GM12878 (cell line): ENCODE results near the gene HSD3B1. TPM values are rescaled to one million over a fixed set of nuclear protein-coding genes. Genes with fewer than 3 reads are reported as not detected.

Source experiments
- ATAC-seq: fragments of 200-7000 bp; cut with Tn5 transposase; 3 replicates; pipeline ENCODE4 v1.9.1; 2020; ENCODE audit warnings: mild to moderate bottlenecking, moderate library complexity
- Bru-seq: library from RNA; stranded (reverse); fragments of 400-500 nt; gene quantifications from one replicate; lab custom pipeline; 2021; lab: Mats Ljungman, UMichigan
- BruChase-seq, 2 experiments: library from RNA; stranded (reverse); fragments of 400-500 nt; gene quantifications; one replicate each; lab custom pipeline; 2021; lab: Mats Ljungman, UMichigan
- BruUV-seq: library from RNA; stranded (reverse); fragments of 400-500 nt; replicated peaks from 2 replicates; lab custom pipeline; 2021; lab: Mats Ljungman, UMichigan
- CTCF ChIA-PET: fragments of 300-600 bp; sonication (Branson Sonifier 250); formaldehyde crosslinking; extraction: SDS; loops from one replicate; lab custom pipeline; 2021; ENCODE audit warnings: inconsistent platforms; lab: Yijun Ruan, JAX
- POLR2A ChIA-PET: fragments of 350-600 bp; formaldehyde crosslinking; extraction: SDS; loops from one replicate; lab custom pipeline; 2021; ENCODE audit warnings: inconsistent platforms; lab: Charles Lee
- RAD21 ChIA-PET: fragments of 300-600 bp; sonication (Branson Sonifier 250); formaldehyde crosslinking; loops from one replicate; lab custom pipeline; 2023; ENCODE audit warnings: antibody characterized with exemption; ENCODE audit not compliant: unreplicated experiment; lab: Charles Lee
- SMC1A ChIA-PET: fragments of 300-600 bp; sonication (Branson Sonifier 250); formaldehyde crosslinking; loops from one replicate; lab custom pipeline; 2023; ENCODE audit not compliant: unreplicated experiment, uncharacterized antibody; lab: Charles Lee
- DNase-seq: peaks from one replicate; pipeline ENCODE4 v3.0.0-alpha.2; 2011; ENCODE audit warnings: low read depth, low spot score
- FAIRE-seq: peaks from 3 replicates; lab custom pipeline; 2011; peaks lifted over from hg19 to GRCh38; lab: Jason Lieb, UNC
- H2AFZ ChIP-seq: 2 replicates; pipeline ENCODE4 v1.6.0; 2011; ENCODE audit warnings: low read depth, low read length, control low read depth; ENCODE audit not compliant: control insufficient read depth
- H3K27ac ChIP-seq: 2 replicates; pipeline ENCODE4 v1.5.1; 2011; ENCODE audit warnings: control low read depth; ENCODE audit not compliant: control insufficient read depth, insufficient read depth
- H3K27me3 ChIP-seq, 2 experiments: replicated peaks in 1 of 2; 2 replicates each; pipeline versions ENCODE4 v1.6.0 to v1.6.1; 2011; ENCODE audit warnings: low read length in 1 of 2; ENCODE audit not compliant: control insufficient read depth in 2 of 2, insufficient read depth in 2 of 2
- H3K36me3 ChIP-seq, 2 experiments: 2 replicates each; pipeline ENCODE4 v1.5.1; 2011; ENCODE audit warnings: low read length in 1 of 2; ENCODE audit not compliant: control insufficient read depth in 2 of 2, insufficient read depth in 2 of 2
- H3K4me1 ChIP-seq: 2 replicates; pipeline ENCODE4 v1.6.1; 2011; ENCODE audit warnings: mild to moderate bottlenecking, low read length, moderate library complexity, mixed read lengths; ENCODE audit not compliant: control insufficient read depth, insufficient read depth
- H3K4me2 ChIP-seq: 2 replicates; pipeline ENCODE4 v1.6.0; 2011; ENCODE audit warnings: control low read depth; ENCODE audit not compliant: control insufficient read depth, insufficient read depth
- H3K4me3 ChIP-seq: fragments of 200-600 bp; sonication (generic); 2 replicates; pipeline ENCODE4 v1.5.1; 2016
- H3K79me2 ChIP-seq: 2 replicates; pipeline ENCODE4 v1.6.0; 2011; ENCODE audit warnings: low read length; ENCODE audit not compliant: control insufficient read depth, insufficient read depth
- H3K9ac ChIP-seq: 2 replicates; pipeline ENCODE4 v1.8.0; 2011; ENCODE audit warnings: low read length, control low read depth, mixed read lengths; ENCODE audit not compliant: control insufficient read depth, insufficient read depth
- H3K9me3 ChIP-seq: replicated peaks from 3 replicates; pipeline ENCODE4 v1.5.1; 2011; ENCODE audit warnings: mild to moderate bottlenecking, low read length; ENCODE audit not compliant: control insufficient read depth, insufficient read depth
- H4K20me1 ChIP-seq: 2 replicates; pipeline ENCODE4 v1.6.0; 2011; ENCODE audit not compliant: control insufficient read depth, insufficient read depth
- ATF7 ChIP-seq: fragments of 450-650 bp; IDR thresholded peaks from 2 replicates; pipeline ENCODE4 v1.6.1; 2016; ENCODE audit warnings: low read depth, mild to moderate bottlenecking
- BCLAF1 ChIP-seq: fragments of 450-650 bp; IDR thresholded peaks from 2 replicates; pipeline ENCODE4 v1.6.1; 2017; ENCODE audit warnings: antibody characterized with exemption, mild to moderate bottlenecking, moderate library complexity
- BHLHE40 ChIP-seq, 2 experiments: fragments of 450-650 bp in 1 of 2; IDR thresholded peaks; 2 replicates each; pipeline ENCODE4 v1.6.1; 2011 to 2017; ENCODE audit warnings: low read depth in 2 of 2, borderline replicate concordance in 1 of 2, improper control_type of control experiment in 1 of 2, low read length in 1 of 2, mild to moderate bottlenecking in 1 of 2
- DPF2 ChIP-seq: fragments of 450-650 bp; IDR thresholded peaks from 2 replicates; pipeline ENCODE4 v1.6.1; 2017; ENCODE audit warnings: mild to moderate bottlenecking
- HSF1 ChIP-seq: fragments of 150-350 bp; IDR thresholded peaks from 2 replicates; pipeline ENCODE4 v1.6.1; 2014; ENCODE audit warnings: mild to moderate bottlenecking, low read depth, low read length
- KLF5 ChIP-seq: fragments of 450-650 bp; IDR thresholded peaks from 2 replicates; pipeline ENCODE4 v1.6.1; 2014; ENCODE audit warnings: mild to moderate bottlenecking; ENCODE audit not compliant: partially characterized antibody
- MYC ChIP-seq: IDR thresholded peaks from 2 replicates; pipeline ENCODE4 v1.6.1; 2011; ENCODE audit warnings: mild to moderate bottlenecking, low read length, moderate library complexity, inconsistent platforms; ENCODE audit not compliant: insufficient read depth, insufficient replicate concordance, insufficient read length, severe bottlenecking
- NFIC ChIP-seq: IDR thresholded peaks from 2 replicates; pipeline ENCODE4 v1.6.1; 2012; ENCODE audit warnings: low read depth, mild to moderate bottlenecking, inconsistent platforms, low read length, moderate library complexity
- PBX3 ChIP-seq: IDR thresholded peaks from 2 replicates; pipeline ENCODE4 v1.6.1; 2011; ENCODE audit warnings: mild to moderate bottlenecking, low read depth, low read length, moderate library complexity; ENCODE audit not compliant: insufficient replicate concordance
- POLR2AphosphoS2 ChIP-seq: IDR thresholded peaks from 2 replicates; pipeline ENCODE4 v1.6.1; 2011; ENCODE audit warnings: low read depth, mild to moderate bottlenecking, low read length, improper control_type of control experiment, moderate library complexity
- STAT1 ChIP-seq: fragments of 450-650 bp; conservative IDR thresholded peaks from 2 replicates; pipeline ENCODE4 v1.6.1; 2014; ENCODE audit warnings: antibody characterized with exemption, mild to moderate bottlenecking
- TAF1 ChIP-seq: IDR thresholded peaks from 2 replicates; pipeline ENCODE4 v1.6.1; 2011; ENCODE audit warnings: mild to moderate bottlenecking, low read depth, low read length, borderline replicate concordance
- USF2 ChIP-seq: IDR thresholded peaks from 2 replicates; pipeline ENCODE4 v1.6.1; 2011; ENCODE audit warnings: low read depth, low read length, improper control_type of control experiment, borderline replicate concordance
- WGBS: methylation state at CpG from one replicate; pipeline ENCODE4 v1.1.6; 2016; ENCODE audit warnings: low lambda C conversion rate; ENCODE audit not compliant: insufficient replicate concordance, insufficient coverage; ENCODE audit errors: missing lambda C conversion rate; 5-methylcytosine and 5-hydroxymethylcytosine counted together
- in situ Hi-C: fragments of 300-500 bp; cut with MboI; formaldehyde crosslinking; loops from 9 replicates; pipeline ENCODE4 v1.14.3; 2018; ENCODE audit warnings: mixed read lengths
- intact Hi-C: fragments of 100-400 bp; cut with micrococcal nuclease; formaldehyde crosslinking; loops from one replicate; pipeline ENCODE4 v1.14.2; 2022; ENCODE audit not compliant: unreplicated experiment
- long read RNA-seq, 2 experiments: library from polyadenylated mRNA; unstranded; transcript quantifications; one replicate each; pipeline ENCODE4 v2.0.0, GENCODE V29; 2019 to 2020
- polyA minus RNA-seq, 3 experiments: library from RNA; depleted of rRNA, polyadenylated mRNA; stranded (reverse); fragments of >200 nt; gene quantifications; 2 replicates each; pipeline ENCODE4 v1.2.3, GENCODE V29; 2011
- polyA plus RNA-seq, 11 experiments: library from polyadenylated mRNA; depleted of rRNA in 4 of 11; unstranded in 6 of 11; stranded (reverse) in 5 of 11; fragments of >200 nt; fragmentation: Nextera tagmentation in 4 of 11; fragmentation: Illumina TruSeq in 1 of 11; extraction: Ambion mirVana in 4 of 11; extraction: Trizol in 1 of 11; gene quantifications; 1 replicate in 1 of 11; 2 replicates in 10 of 11; pipeline versions ENCODE4 v1.2.1 to v1.2.3, GENCODE V29; 2011 to 2016; ENCODE audit warnings: inconsistent platforms in 2 of 11, missing spikeins in 2 of 11, low read depth in 1 of 11
- total RNA-seq, 4 experiments: library from RNA; depleted of rRNA in 3 of 4; stranded (reverse); fragments of >200 nt in 3 of 4; fragmentation: Illumina TruSeq in 1 of 4; extraction: Trizol in 1 of 4; gene quantifications; 2 replicates each; pipeline versions ENCODE4 v1.2.1 to v1.2.3, GENCODE V29; 2013 to 2021

The HSD3B1 gene
- total RNA-seq (2013; cell fraction: nucleolus; rRNA removed) = not detected in 2 replicates
- not detected in 2 replicates for total RNA-seq (2014; rRNA removed)
- not detected in 2 replicates for total RNA-seq (2014; rRNA removed; fragmentation: Illumina TruSeq; extraction: Trizol)
- not detected in 2 replicates for total RNA-seq (2021)
- polyA plus RNA-seq (2011; ENCODE audit: low read depth) = not detected
- polyA plus RNA-seq (2011; rRNA removed) = not detected in 2 replicates
- not detected in 2 replicates for polyA plus RNA-seq (2011; cell fraction: cytosol; rRNA removed)
- polyA plus RNA-seq (2011; cell fraction: nucleus; rRNA removed) = not detected in 2 replicates
- polyA plus RNA-seq (2012) = not detected in 2 replicates
- not detected in 2 replicates for polyA plus RNA-seq (2014; fragmentation: Illumina TruSeq; extraction: Trizol)
- polyA plus RNA-seq (2014; fragmentation: Nextera tagmentation; extraction: Ambion mirVana) = not detected
- not detected in 2 replicates for polyA plus RNA-seq (2014; rRNA removed)
- polyA plus RNA-seq (2016; fragmentation: Nextera tagmentation; extraction: Ambion mirVana) = not detected
- not detected in 2 replicates for polyA minus RNA-seq (2011; rRNA and poly(A)+ RNA removed)
- not detected in 2 replicates for polyA minus RNA-seq (2011; cell fraction: cytosol; rRNA and poly(A)+ RNA removed)
- polyA minus RNA-seq (2011; cell fraction: nucleus; rRNA and poly(A)+ RNA removed) = not detected in 2 replicates
- Bru-seq, nascent RNA = not detected
- BruChase-seq, experiment 1, labeled RNA remaining after a 6-hour chase = not detected
- not detected for BruChase-seq, experiment 2, labeled RNA remaining after a 2-hour chase
- long read RNA-seq, experiment 1 = 0 reads
- long read RNA-seq, experiment 2 = 0 reads

- no peaks in the 10 kb centered on the region for H4K20me1 ChIP-seq
- H3K79me2 ChIP-seq = no peaks in the 10 kb centered on the region
- no peak within 1 kb of the TSS for H3K4me2 ChIP-seq
- FAIRE-seq (no peak), DNase-seq (no peak), ATAC-seq (no peak)
- no TSS peak for BruUV-seq
- H3K4me1 ChIP-seq = no peaks in the 10 kb centered on the region
- no peak within 1 kb of the TSS for H3K4me3 ChIP-seq
- no peak within 1 kb of the TSS for H3K27ac ChIP-seq
- ChIA-PET CTCF (no interaction called here), RAD21 (no interaction called here), SMC1A (no interaction called here), POLR2A (no interaction called here)
- H3K9me3 ChIP-seq = no peaks in the 10 kb centered on the region
- no peak within 1 kb of the TSS for H3K9ac ChIP-seq
- WGBS = 60% methylated on average over 1 of the region's 1 CpG
- peaks cover 0 to 3% of the 10 kb centered on the region in 2 experiments; a peak in 2 of 4 replicates for H3K27me3 ChIP-seq
- intact Hi-C loops (no loop called here), in situ Hi-C loops (no loop called here)
- H3K36me3 ChIP-seq = no peaks in the 10 kb centered on the region
- no peak within 1 kb of the TSS for H2AFZ ChIP-seq
- TF ChIP-seq ATF7 (no peak), MYC (no peak), DPF2 (no peak), NFIC (no peak), PBX3 (no peak), STAT1 (no peak), HSF1 (no peak), TAF1 (no peak), USF2 (no peak), KLF5 (no peak), BHLHE40 (IDR thresholded peaks at IDR 0.05; ENCODE audit: borderline replicate concordance in 1 of 2, low read depth in 2 of 2, low read length in 1 of 2) (no peak), POLR2AphosphoS2 (no peak), BCLAF1 (no peak)
Measured at GRCh38 chr1:119506941-119507340, at the start of gene HSD3B1. Gene HSD3B1, plus strand, starts transcription at chr1:119507210. Its CDS starts 267 bp downstream, at chr1:119507477.
